Loucy (cell line): ENCODE measurements around the gene CDK6.

ENCODE experiments used
- H2AFZ ChIP-seq: fragments of 200-600 bp; sonication (generic); 2 replicates; pipeline ENCODE4 v1.6.0; 2016; ENCODE audit warnings: antibody characterized with exemption, mild to moderate bottlenecking, low read length, moderate library complexity
- H3F3A ChIP-seq: fragments of 200-600 bp; 2 replicates; pipeline ENCODE4 v1.6.0; 2016; ENCODE audit warnings: antibody characterized with exemption, low read depth, mild to moderate bottlenecking
- H3K27me3 ChIP-seq: fragments of 200-600 bp; sonication (generic); 2 replicates; pipeline ENCODE4 v1.6.1; 2014; ENCODE audit warnings: low read length, mild to moderate bottlenecking; ENCODE audit not compliant: insufficient read depth, poor library complexity, severe bottlenecking
- H3K36me3 ChIP-seq: fragments of 200-600 bp; sonication (generic); 2 replicates; pipeline ENCODE4 v1.6.1; 2016; ENCODE audit warnings: low read length; ENCODE audit not compliant: insufficient read depth
- H3K4me1 ChIP-seq: fragments of 200-600 bp; sonication (generic); 2 replicates; pipeline ENCODE4 v1.5.1; 2014; ENCODE audit warnings: low read length, mild to moderate bottlenecking; ENCODE audit not compliant: insufficient read depth, poor library complexity, severe bottlenecking
- H3K4me2 ChIP-seq: fragments of 200-600 bp; sonication (generic); 2 replicates; pipeline ENCODE4 v1.6.0; 2014; ENCODE audit warnings: antibody characterized with exemption, low read length, low read depth, mild to moderate bottlenecking; ENCODE audit not compliant: poor library complexity, severe bottlenecking
- H3K4me3 ChIP-seq: fragments of 200-600 bp; sonication (generic); 2 replicates; pipeline ENCODE4 v1.5.1; 2014; ENCODE audit warnings: low read length, mild to moderate bottlenecking, mixed read lengths; ENCODE audit not compliant: poor library complexity, severe bottlenecking
- H3K79me2 ChIP-seq: fragments of 200-600 bp; sonication (generic); 2 replicates; pipeline ENCODE4 v1.6.1; 2014; ENCODE audit warnings: low read length; ENCODE audit not compliant: insufficient read depth
- H3K9ac ChIP-seq: fragments of 200-600 bp; sonication (generic); 2 replicates; pipeline ENCODE4 v1.6.0; 2014; ENCODE audit warnings: mild to moderate bottlenecking, low read depth, low read length, moderate library complexity; ENCODE audit not compliant: poor library complexity, severe bottlenecking
- H3K9me2 ChIP-seq: fragments of 200-600 bp; sonication (generic); replicated peaks from 2 replicates; pipeline ENCODE4 v1.6.1; 2016; ENCODE audit warnings: low read depth, low read length, mixed read lengths
- H3K9me3 ChIP-seq: fragments of 200-600 bp; sonication (generic); 2 replicates; pipeline ENCODE4 v1.6.1; 2014; ENCODE audit warnings: mild to moderate bottlenecking, antibody characterized with exemption, low read length, low read depth; ENCODE audit not compliant: insufficient read depth
- H4K20me1 ChIP-seq: fragments of 200-600 bp; sonication (generic); 2 replicates; pipeline ENCODE4 v1.6.0; 2014; ENCODE audit warnings: antibody characterized with exemption, low read length, mild to moderate bottlenecking; ENCODE audit not compliant: insufficient read depth, poor library complexity, severe bottlenecking
- CTCF ChIP-seq: fragments of 200-600 bp; sonication (generic); conservative IDR thresholded peaks from 2 replicates; pipeline ENCODE4 v1.5.1; 2014; ENCODE audit warnings: mild to moderate bottlenecking, antibody characterized with exemption, low read length
- EZH2phosphoT487 ChIP-seq: fragments of 200-600 bp; IDR thresholded peaks from 2 replicates; pipeline ENCODE4 v1.6.1; 2018; ENCODE audit warnings: antibody characterized with exemption, mild to moderate bottlenecking, moderate library complexity, borderline replicate concordance

Gene CDK6

GRCh38 chr7:92563345-92563744, 273.0 kb downstream of the CDK6 start:
- Histone ChIP-seq H3K4me3 (no peak overlapping the region), H3K79me2 (no peaks in the 10 kb centered on the region), H3K36me3 (peaks cover 77% of the 10 kb centered on the region), H3K9me2 (no peaks in the 10 kb centered on the region), H3K4me2 (no peak overlapping the region), H3F3A (0 out of 2 replicates have a peak, but pooled peaks cover 4% of the 10 kb centered on the region), H3K9ac (no peak overlapping the region), H3K4me1 (no peaks in the 10 kb centered on the region), H3K9me3 (no peaks in the 10 kb centered on the region), H3K27me3 (no peaks in the 10 kb centered on the region), H2AFZ (no peak overlapping the region), H4K20me1 (no peaks in the 10 kb centered on the region)
- TF ChIP-seq EZH2phosphoT487 = no peak
- TF ChIP-seq CTCF = no peak

- no peak overlapping the region for H3K9ac ChIP-seq
- H3K9me2 ChIP-seq = no peaks in the 10 kb centered on the region
- H3K27me3 ChIP-seq = no peaks in the 10 kb centered on the region
- H3K4me1 ChIP-seq = no peaks in the 10 kb centered on the region
- no peaks in the 10 kb centered on the region for H4K20me1 ChIP-seq
- H3K4me2 ChIP-seq = no peak overlapping the region
- 0 out of 2 replicates have a peak, but pooled peaks cover 4% of the 10 kb centered on the region for H3F3A ChIP-seq
- TF ChIP-seq EZH2phosphoT487 (no peak), CTCF (no peak)
- no peak overlapping the region for H3K4me3 ChIP-seq
- no peaks in the 10 kb centered on the region for H3K9me3 ChIP-seq
- H2AFZ ChIP-seq = no peak overlapping the region
- H3K79me2 ChIP-seq = no peaks in the 10 kb centered on the region
- H3K36me3 ChIP-seq = peaks cover 53% of the 10 kb centered on the region
These were observed 275.8 kb downstream of the CDK6 start for GRCh38 chr7:92560602-92561001.

GRCh38 chr7:92557808-92558362, 278.5 kb downstream of the CDK6 start:
- no peak overlapping the region for H3K9ac ChIP-seq
- H3K27me3 ChIP-seq = no peaks in the 10 kb centered on the region
- H3K4me2 ChIP-seq = no peak overlapping the region
- no peaks in the 10 kb centered on the region for H4K20me1 ChIP-seq
- 0 out of 2 replicates have a peak, but pooled peaks cover 4% of the 10 kb centered on the region for H3F3A ChIP-seq
- TF ChIP-seq EZH2phosphoT487 (no peak), CTCF (no peak)
- no peaks in the 10 kb centered on the region for H3K9me2 ChIP-seq
- no peak overlapping the region for H2AFZ ChIP-seq
- peaks cover 32% of the 10 kb centered on the region for H3K36me3 ChIP-seq
- H3K79me2 ChIP-seq = no peaks in the 10 kb centered on the region
- H3K9me3 ChIP-seq = no peaks in the 10 kb centered on the region
- no peak overlapping the region for H3K4me3 ChIP-seq
- H3K4me1 ChIP-seq = no peaks in the 10 kb centered on the region
